ENCODE results near the gene TMEM150C.

DNA sequence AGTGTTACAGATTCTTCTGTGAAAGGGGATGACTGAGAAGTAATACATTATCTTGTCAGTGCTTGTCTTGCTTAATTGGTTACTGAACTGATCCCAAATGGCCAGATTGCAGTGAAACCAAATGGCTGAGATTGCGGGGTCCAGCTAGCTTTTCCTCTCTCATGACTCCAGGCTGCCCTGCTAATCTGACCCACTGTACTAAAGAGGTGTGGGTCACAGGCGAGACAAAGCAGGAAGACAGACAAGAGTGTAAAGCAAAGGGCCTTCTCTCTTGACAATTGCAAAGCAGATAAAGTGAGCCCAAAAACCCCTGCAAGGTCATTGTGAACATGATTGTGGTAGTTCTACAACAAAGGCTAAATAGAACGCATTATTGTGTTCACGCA is 2.1 kb downstream of the TMEM150C start:
- TF ChIP-seq EZH2 (IDR thresholded peaks at IDR 0.05; ENCODE audit: insufficient read depth, poor library complexity, severe bottlenecking) (no peak), EZH2phosphoT487 (IDR thresholded peaks at IDR 0.05; ENCODE audit: insufficient read depth, low read depth) (no peak)
